SK-N-SH (cell line): ENCODE data around the gene PHACTR4. TPM values are rescaled to one million over a fixed set of nuclear protein-coding genes. Genes with fewer than 3 reads are reported as not detected.

Experiments used
- CTCF ChIA-PET: fragments of 300-600, 350-600 bp; formaldehyde crosslinking; extraction: SDS; loops from one replicate; lab custom pipeline; 2021; lab: Yijun Ruan, JAX
- POLR2A ChIA-PET: fragments of 350-600 bp; sonication (Branson Sonifier 250); formaldehyde crosslinking; extraction: SDS; loops from one replicate; lab custom pipeline; 2020; ENCODE audit warnings: antibody characterized with exemption, inconsistent platforms; lab: Yijun Ruan, JAX
- DNase-seq: peaks from one replicate; pipeline ENCODE4 v3.0.0; 2012
- H2AFZ ChIP-seq: fragments of 200-600 bp; sonication (generic); 2 replicates; pipeline ENCODE4 v1.8.1; 2016; ENCODE audit warnings: antibody characterized with exemption, mild to moderate bottlenecking, low read depth
- H3F3A ChIP-seq: fragments of 200-600 bp; sonication (generic); replicated peaks from 2 replicates; pipeline ENCODE3; 2016; ENCODE audit warnings: antibody characterized with exemption, mild to moderate bottlenecking; ENCODE audit not compliant: insufficient read depth
- H3K27ac ChIP-seq, 2 experiments: fragments of 200-500 bp in 1 of 2; fragments of 200-600 bp in 1 of 2; sonication (Bioruptor generic) in 1 of 2; sonication (generic), shearing (Covaris generic) in 1 of 2; 2 replicates each; pipeline versions ENCODE4 v1.5.1 to v1.6.1; 2014 to 2016; ENCODE audit warnings: low read depth in 2 of 2, inconsistent platforms in 1 of 2, low read length in 1 of 2, mild to moderate bottlenecking in 1 of 2, mixed read lengths in 1 of 2
- H3K27me3 ChIP-seq: fragments of 200-600 bp; sonication (generic), shearing (Covaris generic); 2 replicates; pipeline ENCODE4 v1.6.1; 2016; ENCODE audit warnings: mixed run types; ENCODE audit not compliant: insufficient read depth
- H3K36me3 ChIP-seq, 2 experiments: fragments of 200-500 bp in 1 of 2; fragments of 200-600 bp in 1 of 2; sonication (Bioruptor generic) in 1 of 2; sonication (generic) in 1 of 2; replicated peaks in 1 of 2; 2 replicates each; pipeline versions ENCODE3 to v1.5.1; 2014 to 2016; ENCODE audit warnings: low read length in 1 of 2, mild to moderate bottlenecking in 1 of 2; ENCODE audit not compliant: insufficient read depth in 2 of 2, control insufficient read depth in 1 of 2
- H3K4me1 ChIP-seq, 2 experiments: fragments of 200-500 bp in 1 of 2; fragments of 200-600 bp in 1 of 2; sonication (Bioruptor generic) in 1 of 2; sonication (generic), shearing (Covaris generic) in 1 of 2; 2 replicates each; pipeline versions ENCODE4 v1.5.1 to v1.6.1; 2014 to 2016; ENCODE audit warnings: low read depth in 1 of 2, low read length in 1 of 2, mixed run types in 1 of 2; ENCODE audit not compliant: insufficient read depth in 2 of 2, control insufficient read depth in 1 of 2
- H3K4me2 ChIP-seq: fragments of 200-600 bp; sonication (generic), shearing (Covaris generic); 2 replicates; pipeline ENCODE4 v1.6.1; 2017; ENCODE audit warnings: mixed run types
- H3K4me3 ChIP-seq, 2 experiments: fragments of 200-500 bp in 1 of 2; fragments of 200-600 bp in 1 of 2; sonication (Bioruptor generic) in 1 of 2; sonication (generic), shearing (Covaris generic) in 1 of 2; 2 replicates each; pipeline versions ENCODE4 v1.5.1 to v1.8.1; 2014 to 2016; ENCODE audit warnings: low read depth in 2 of 2, inconsistent platforms in 1 of 2, low read length in 1 of 2, mild to moderate bottlenecking in 1 of 2, mixed read lengths in 1 of 2, moderate library complexity in 1 of 2
- H3K79me2 ChIP-seq: fragments of 200-600 bp; sonication (generic); 2 replicates; pipeline ENCODE4 v1.8.1; 2017; ENCODE audit warnings: mild to moderate bottlenecking; ENCODE audit not compliant: insufficient read depth
- H3K9ac ChIP-seq: fragments of 200-600 bp; sonication (generic); 2 replicates; pipeline ENCODE4 v1.6.1; 2017; ENCODE audit warnings: mixed run types
- H3K9me2 ChIP-seq: fragments of 200-600 bp; sonication (generic); 2 replicates; pipeline ENCODE4 v1.6.1; 2017; ENCODE audit warnings: mixed run types
- H3K9me3 ChIP-seq: fragments of 200-600 bp; sonication (generic); 2 replicates; pipeline ENCODE4 v1.6.1; 2017; ENCODE audit warnings: mixed run types, mild to moderate bottlenecking, moderate library complexity
- H4K20me1 ChIP-seq: fragments of 200-600 bp; sonication (generic); 2 replicates; pipeline ENCODE4 v1.6.1; 2017; ENCODE audit warnings: mild to moderate bottlenecking, mixed run types; ENCODE audit not compliant: insufficient read depth
- EZH2phosphoT487 ChIP-seq: fragments of 200-600 bp; sonication (generic); IDR thresholded peaks from 2 replicates; pipeline ENCODE4 v1.6.1; 2017; ENCODE audit warnings: low read depth, mixed run types, mild to moderate bottlenecking, antibody characterized with exemption, moderate library complexity, borderline replicate concordance
- GABPA ChIP-seq: IDR thresholded peaks from 2 replicates; pipeline ENCODE4 v1.4.0; 2012; ENCODE audit warnings: low read depth, mild to moderate bottlenecking
- MEF2A ChIP-seq: IDR thresholded peaks from 2 replicates; pipeline ENCODE4 v1.4.0; 2012; ENCODE audit warnings: low read depth, borderline replicate concordance
- MXI1 ChIP-seq: IDR thresholded peaks from 2 replicates; pipeline ENCODE4 v1.6.1; 2012; ENCODE audit warnings: mild to moderate bottlenecking, low read depth, low read length, improper control_type of control experiment
- NRF1 ChIP-seq: IDR thresholded peaks from 2 replicates; pipeline ENCODE4 v1.6.1; 2012; ENCODE audit warnings: low read depth, mild to moderate bottlenecking, low read length
- PBX3 ChIP-seq: IDR thresholded peaks from 2 replicates; pipeline ENCODE4; 2012
- POLR2AphosphoS5 ChIP-seq: IDR thresholded peaks from 2 replicates; pipeline ENCODE4 v1.6.1; 2012; ENCODE audit warnings: low read depth, low read length
- RAD21 ChIP-seq: IDR thresholded peaks from 2 replicates; pipeline ENCODE4 v1.6.1; 2012; ENCODE audit warnings: mild to moderate bottlenecking, low read length
- RXRA ChIP-seq: IDR thresholded peaks from 2 replicates; pipeline ENCODE4 v1.4.0; 2012; ENCODE audit warnings: low read depth, mild to moderate bottlenecking, borderline replicate concordance
- SIN3A ChIP-seq: IDR thresholded peaks from 2 replicates; pipeline ENCODE4 v1.6.1; 2012; ENCODE audit warnings: low read depth, mild to moderate bottlenecking, low read length, moderate library complexity, borderline replicate concordance
- SMC3 ChIP-seq: IDR thresholded peaks from 2 replicates; pipeline ENCODE4 v1.6.1; 2012; ENCODE audit warnings: low read depth, low read length, improper control_type of control experiment
- TAF1 ChIP-seq: IDR thresholded peaks from 2 replicates; pipeline ENCODE4 v1.6.1; 2012; ENCODE audit warnings: low read depth, mild to moderate bottlenecking, low read length, moderate library complexity, borderline replicate concordance
- YY1 ChIP-seq: IDR thresholded peaks from 2 replicates; pipeline ENCODE4 v1.4.0; 2012; ENCODE audit warnings: low read depth, mild to moderate bottlenecking
- WGBS: methylation state at CpG from one replicate; pipeline ENCODE4 v1.1.6; 2017; ENCODE audit warnings: low lambda C conversion rate; 5-methylcytosine and 5-hydroxymethylcytosine counted together
- polyA plus RNA-seq, 3 experiments: library from polyadenylated mRNA; depleted of rRNA; stranded (reverse); fragments of >200 nt; gene quantifications; 2 replicates each; pipeline ENCODE4 v1.2.3, GENCODE V29; 2012

Gene PHACTR4
- polyA plus RNA-seq, 1 of the 3 experiments (the other 2 are of a cell fraction): 9.8 TPM

GRCh38 chr1:28482702-28483101 is 113.2 kb downstream of the PHACTR4 start:
- ChIA-PET POLR2A (no interaction called here), CTCF (no interaction called here)
- no peak overlapping the region for H3K9ac ChIP-seq
- no peaks in the 10 kb centered on the region for H3K4me1 ChIP-seq
- H3K27ac ChIP-seq: no peak overlapping the region
- no peaks in the 10 kb centered on the region for H3F3A ChIP-seq
- WGBS: 93% methylated on average over 2 of the region's 2 CpGs
- H3K4me2 ChIP-seq: no peak overlapping the region
- H3K4me3 ChIP-seq: no peak overlapping the region
- no peaks in the 10 kb centered on the region for H3K9me3 ChIP-seq
- DNase-seq: no peak
- H4K20me1 ChIP-seq: no peaks in the 10 kb centered on the region
- H3K36me3 ChIP-seq: peaks cover 16 to 43% of the 10 kb centered on the region in 2 experiments
- no peak for TF ChIP-seq SMC3
- TF ChIP-seq TAF1: no peak
- no peak for TF ChIP-seq YY1
- no peak for TF ChIP-seq PBX3
- TF ChIP-seq, all 33 proteins: peak for 0
- no peak overlapping the region for H2AFZ ChIP-seq
- no peaks in the 10 kb centered on the region for H3K27me3 ChIP-seq
- H3K79me2 ChIP-seq: no peaks in the 10 kb centered on the region
- H3K9me2 ChIP-seq: no peaks in the 10 kb centered on the region

GRCh38 chr1:28494737-28495136 is 125.2 kb downstream of the PHACTR4 start:
- no peak overlapping the region for H2AFZ ChIP-seq
- no peaks in the 10 kb centered on the region for H4K20me1 ChIP-seq
- no peaks in the 10 kb centered on the region for H3K4me1 ChIP-seq
- no peak overlapping the region for H3K4me2 ChIP-seq
- peaks cover 26 to 72% of the 10 kb centered on the region in 2 experiments for H3K36me3 ChIP-seq
- ChIA-PET CTCF (no interaction called here), POLR2A (no interaction called here)
- no peaks in the 10 kb centered on the region for H3K9me2 ChIP-seq
- DNase-seq: no peak
- TF ChIP-seq NRF1 (no peak), MEF2A (no peak), SIN3A (no peak), GABPA (no peak), RAD21 (no peak), EZH2phosphoT487 (no peak)
- no peaks in the 10 kb centered on the region; the same call in 1 of the 2 replicates for H3K79me2 ChIP-seq
- H3K9ac ChIP-seq: no peak overlapping the region
- no peak overlapping the region for H3K4me3 ChIP-seq
- H3K27ac ChIP-seq: no peak overlapping the region
- no peaks in the 10 kb centered on the region for H3K27me3 ChIP-seq
- WGBS: 96% methylated on average over 1 of the region's 1 CpG
- H3K9me3 ChIP-seq: no peaks in the 10 kb centered on the region
- peaks cover 12% of the 10 kb centered on the region for H3F3A ChIP-seq

GRCh38 chr1:28499553-28499952 is 130.0 kb downstream of the PHACTR4 start:
- H3F3A ChIP-seq: peaks cover 24% of the 10 kb centered on the region
- POLR2A ChIA-PET: no interaction called here
- no peaks in the 10 kb centered on the region for H4K20me1 ChIP-seq
- H3K79me2 ChIP-seq: 0 out of 2 replicates have a peak, but pooled peaks cover under 1% of the 10 kb centered on the region
- DNase-seq: no peak
- no peak overlapping the region for H3K9ac ChIP-seq
- H3K9me2 ChIP-seq: no peaks in the 10 kb centered on the region
- H3K27me3 ChIP-seq: no peaks in the 10 kb centered on the region
- no peak overlapping the region for H2AFZ ChIP-seq
- peaks cover 14 to 32% of the 10 kb centered on the region in 2 experiments for H3K36me3 ChIP-seq
- CTCF ChIA-PET: interaction anchor here (1.0 kb wide), 1 partner anchor 140 kb away, joined by 3 read pairs; no protein-coding TSS in a partner anchor
- no peak overlapping the region for H3K27ac ChIP-seq
- H3K4me3 ChIP-seq: no peak overlapping the region
- H3K4me1 ChIP-seq: no peaks in the 10 kb centered on the region
- TF ChIP-seq SIN3A (no peak), RXRA (no peak), POLR2AphosphoS5 (no peak), MXI1 (no peak), SMC3 (no peak)
- H3K9me3 ChIP-seq: no peaks in the 10 kb centered on the region
- H3K4me2 ChIP-seq: no peak overlapping the region
- 90% methylated on average over 4 of the region's 4 CpGs for WGBS
